IMR-90 (cell line): ENCODE data around the gene TBX1.

Source experiments
- CTCF ChIP-seq: conservative IDR thresholded peaks from 2 replicates; pipeline ENCODE4 v1.5.1; 2012; ENCODE audit warnings: mild to moderate bottlenecking, low read depth, low read length, improper control_type of control experiment
- POLR2A ChIP-seq: IDR thresholded peaks from 2 replicates; pipeline ENCODE4 v1.6.1; 2012; ENCODE audit warnings: mild to moderate bottlenecking, low read depth, low read length
- RAD21 ChIP-seq: IDR thresholded peaks from 2 replicates; pipeline ENCODE4 v1.6.1; 2012; ENCODE audit warnings: low read length, improper control_type of control experiment
- TF ChIP-seq, protein P1 (sequence below): fragments of 150-350 bp; IDR thresholded peaks from 2 replicates; pipeline ENCODE4 v1.6.1; 2017; ENCODE audit warnings: mild to moderate bottlenecking, antibody characterized with exemption, low read length, low read depth

DNA sequence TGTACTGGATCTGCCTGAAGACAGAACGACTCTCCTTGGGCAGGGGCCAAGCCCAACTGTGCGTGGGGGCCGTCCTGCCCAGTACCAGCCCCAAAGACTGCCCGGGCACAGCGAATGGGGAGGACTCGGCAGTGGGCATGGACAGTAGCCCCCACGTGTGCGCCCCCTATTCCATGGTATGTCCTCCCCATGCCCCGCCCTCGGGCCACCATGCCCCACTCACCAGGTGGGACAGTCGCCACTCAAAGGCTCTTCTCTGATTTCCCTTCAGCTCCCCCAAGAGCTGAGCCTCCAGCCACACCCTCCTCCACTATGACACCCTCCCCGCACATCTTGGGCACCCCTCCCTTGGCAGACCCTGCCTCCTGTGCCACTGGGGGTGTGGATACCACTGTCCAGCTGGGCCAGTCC lies 50.6 kb downstream of the TBX1 start:
- TF ChIP-seq CTCF: no peak
- TF ChIP-seq POLR2A: no peak
- TF ChIP-seq, protein P1, sequence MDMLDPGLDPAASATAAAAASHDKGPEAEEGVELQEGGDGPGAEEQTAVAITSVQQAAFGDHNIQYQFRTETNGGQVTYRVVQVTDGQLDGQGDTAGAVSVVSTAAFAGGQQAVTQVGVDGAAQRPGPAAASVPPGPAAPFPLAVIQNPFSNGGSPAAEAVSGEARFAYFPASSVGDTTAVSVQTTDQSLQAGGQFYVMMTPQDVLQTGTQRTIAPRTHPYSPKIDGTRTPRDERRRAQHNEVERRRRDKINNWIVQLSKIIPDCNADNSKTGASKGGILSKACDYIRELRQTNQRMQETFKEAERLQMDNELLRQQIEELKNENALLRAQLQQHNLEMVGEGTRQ: no peak
- TF ChIP-seq RAD21: no peak
